Measurements from ENCODE around the gene EFHC2. TPM values are rescaled to one million over a fixed set of nuclear protein-coding genes. Genes with fewer than 3 reads are reported as not detected.

Gene EFHC2
- total and polyA plus RNA-seq, 11 donors: 1.8 to 15.6 (median 7.5) TPM

DNA sequence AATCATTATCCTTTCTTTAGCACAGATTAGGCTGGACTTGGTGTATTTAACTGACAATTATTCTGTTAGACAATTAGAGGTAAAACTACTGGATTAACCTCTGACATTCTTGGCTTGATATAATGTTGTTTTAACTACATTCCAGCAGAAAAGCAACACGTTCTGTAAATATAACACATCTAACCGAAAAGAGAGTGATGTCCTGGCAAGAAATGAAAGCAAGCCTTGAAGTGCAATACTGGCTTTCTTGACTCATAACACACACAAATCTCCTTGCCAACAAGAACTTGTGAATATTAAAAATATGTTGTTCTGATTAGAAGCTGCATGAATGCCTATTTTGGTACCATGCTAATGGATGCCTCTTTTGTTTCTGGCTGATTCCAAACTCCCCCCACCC, 76.4 kb downstream of the EFHC2 start:
- Histone ChIP-seq H3K9me3 (no peaks in the 10 kb centered on the region), H3K27me3 (peaks cover 0 to 52% (median 0%) of the 10 kb centered on the region in 9 donors), H3K27ac (no peak overlapping the region), H3K4me1 (no peaks in the 10 kb centered on the region), H3K36me3 (no peaks in the 10 kb centered on the region), H3K4me3 (no peak overlapping the region)
- TF ChIP-seq, protein P1, sequence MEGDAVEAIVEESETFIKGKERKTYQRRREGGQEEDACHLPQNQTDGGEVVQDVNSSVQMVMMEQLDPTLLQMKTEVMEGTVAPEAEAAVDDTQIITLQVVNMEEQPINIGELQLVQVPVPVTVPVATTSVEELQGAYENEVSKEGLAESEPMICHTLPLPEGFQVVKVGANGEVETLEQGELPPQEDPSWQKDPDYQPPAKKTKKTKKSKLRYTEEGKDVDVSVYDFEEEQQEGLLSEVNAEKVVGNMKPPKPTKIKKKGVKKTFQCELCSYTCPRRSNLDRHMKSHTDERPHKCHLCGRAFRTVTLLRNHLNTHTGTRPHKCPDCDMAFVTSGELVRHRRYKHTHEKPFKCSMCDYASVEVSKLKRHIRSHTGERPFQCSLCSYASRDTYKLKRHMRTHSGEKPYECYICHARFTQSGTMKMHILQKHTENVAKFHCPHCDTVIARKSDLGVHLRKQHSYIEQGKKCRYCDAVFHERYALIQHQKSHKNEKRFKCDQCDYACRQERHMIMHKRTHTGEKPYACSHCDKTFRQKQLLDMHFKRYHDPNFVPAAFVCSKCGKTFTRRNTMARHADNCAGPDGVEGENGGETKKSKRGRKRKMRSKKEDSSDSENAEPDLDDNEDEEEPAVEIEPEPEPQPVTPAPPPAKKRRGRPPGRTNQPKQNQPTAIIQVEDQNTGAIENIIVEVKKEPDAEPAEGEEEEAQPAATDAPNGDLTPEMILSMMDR (IDR thresholded peaks at IDR 0.05): no peak
- no peak for TF ChIP-seq POLR2A (IDR thresholded peaks at IDR 0.05)
- DNase-seq: no peak
- intact Hi-C loops (cut with DNase I): no loop called here
- WGBS, 4 donors: 49 to 69% (median 61%) methylated on average over 2 of the region's 2 CpGs
- no peak for ATAC-seq

DNA sequence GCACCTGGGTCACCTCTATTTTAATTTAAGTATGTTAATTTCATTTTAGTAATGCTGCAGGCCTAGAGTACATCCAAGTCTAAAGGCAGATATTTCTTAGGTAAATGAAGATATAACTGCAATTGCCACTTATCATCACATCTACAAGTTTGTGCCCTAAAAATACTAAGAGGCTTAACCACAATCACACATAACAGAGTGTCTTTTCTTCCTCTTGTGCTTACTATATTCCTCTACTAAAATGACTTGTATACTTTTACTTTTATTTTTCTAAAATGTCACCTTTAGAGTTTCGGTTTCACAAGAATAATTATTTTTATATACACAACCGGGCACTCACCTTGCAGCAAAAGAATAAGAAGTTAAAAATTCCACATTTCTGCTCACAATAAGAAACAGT, 77.9 kb downstream of the EFHC2 start:
- peaks cover 0 to 51% (median 0%) of the 10 kb centered on the region in 9 donors for H3K27me3 ChIP-seq
- no peak overlapping the region for H3K27ac ChIP-seq
- no peak overlapping the region for H3K4me3 ChIP-seq
- no peaks in the 10 kb centered on the region for H3K9me3 ChIP-seq
- ATAC-seq: no peak
- WGBS, 4 donors: 73 to 92% (median 84%) methylated on average over 2 of the region's 2 CpGs
- TF ChIP-seq, protein P1 (IDR thresholded peaks at IDR 0.05): no peak
- no peak for TF ChIP-seq POLR2A (IDR thresholded peaks at IDR 0.05)
- no peaks in the 10 kb centered on the region for H3K4me1 ChIP-seq
- DNase-seq: no peak
- H3K36me3 ChIP-seq: no peaks in the 10 kb centered on the region
- intact Hi-C loops (cut with DNase I): no loop called here

- no peak for ATAC-seq
- no peaks in the 10 kb centered on the region for H3K36me3 ChIP-seq
- no peaks in the 10 kb centered on the region for H3K9me3 ChIP-seq
- H3K27me3 ChIP-seq: peaks cover 0 to 53% (median 0%) of the 10 kb centered on the region in 9 donors
- intact Hi-C loops (cut with DNase I): no loop called here
- H3K4me1 ChIP-seq: no peaks in the 10 kb centered on the region
- H3K27ac ChIP-seq: no peak overlapping the region
- no peak overlapping the region for H3K4me3 ChIP-seq
- DNase-seq: no peak
- TF ChIP-seq POLR2A (IDR thresholded peaks at IDR 0.05): no peak
- TF ChIP-seq, protein P1 (IDR thresholded peaks at IDR 0.05): no peak
Measured at GRCh38 chrX:44264936-44265335, 78.5 kb downstream of the EFHC2 start.

DNA sequence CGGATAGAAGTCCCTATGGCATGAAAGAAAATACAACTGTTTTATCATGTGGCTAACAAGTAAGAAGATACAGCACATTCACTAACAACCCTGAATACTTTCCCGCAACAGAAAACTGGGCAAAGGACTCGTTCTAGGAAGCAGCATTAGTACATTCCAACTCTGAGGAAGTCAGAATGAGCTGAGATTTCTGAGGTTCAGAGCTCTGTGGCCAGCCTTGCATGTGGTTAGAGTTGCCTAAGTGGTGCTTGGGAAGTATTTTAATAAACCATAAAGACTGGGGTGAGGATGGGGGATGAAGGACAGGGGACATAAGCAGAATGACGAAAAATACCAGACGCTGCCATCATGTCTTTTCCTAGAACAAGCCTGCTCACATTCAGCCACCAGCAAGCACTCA, 82.2 kb downstream of the EFHC2 start:
- H3K9me3 ChIP-seq: peaks cover 0 to 3% (median 0%) of the 10 kb centered on the region in 12 donors
- no peak overlapping the region for H3K4me3 ChIP-seq
- WGBS, 4 donors: 81 to 90% (median 87%) methylated on average over 5 of the region's 5 CpGs
- ATAC-seq (no peak), DNase-seq (no peak)
- no peak overlapping the region for H3K27ac ChIP-seq
- no peaks in the 10 kb centered on the region for H3K36me3 ChIP-seq
- intact Hi-C loops (cut with DNase I): no loop called here
- peaks cover 0 to 31% (median 0%) of the 10 kb centered on the region in 9 donors for H3K27me3 ChIP-seq
- H3K4me1 ChIP-seq: no peaks in the 10 kb centered on the region
- no peak for TF ChIP-seq POLR2A (IDR thresholded peaks at IDR 0.05)
- TF ChIP-seq, protein P1 (IDR thresholded peaks at IDR 0.05): no peak
